GM12873 (cell line): ENCODE results near the gene CALCOCO1.

ENCODE experiments used
- CTCF ChIP-seq: IDR thresholded peaks from 2 replicates; pipeline ENCODE4 v1.5.1; 2012; ENCODE audit warnings: low read depth, mild to moderate bottlenecking, moderate library complexity, low read length, control low read depth; ENCODE audit not compliant: insufficient read depth; ENCODE audit errors: missing control alignments

CALCOCO1 gene

GRCh38 chr12:53714004-53714403 lies 13.2 kb downstream of the CALCOCO1 start:
- no peak for TF ChIP-seq CTCF

GRCh38 chr12:53713516-53713915 lies 13.7 kb downstream of the CALCOCO1 start:
- no peak for TF ChIP-seq CTCF

- TF ChIP-seq CTCF, result no peak
Measured at GRCh38 chr12:53712059-53712643, 15.1 kb downstream of the CALCOCO1 start.

- no peak for TF ChIP-seq CTCF
Measured at GRCh38 chr12:53710091-53710490, 17.2 kb downstream of the CALCOCO1 start.

GRCh38 chr12:53709671-53710070 lies 17.6 kb downstream of the CALCOCO1 start:
- no peak for TF ChIP-seq CTCF

- no peak for TF ChIP-seq CTCF
Measured at GRCh38 chr12:53706080-53706479, 21.2 kb downstream of the CALCOCO1 start.

- no peak for TF ChIP-seq CTCF
Measured at GRCh38 chr12:53703756-53704155, 23.5 kb downstream of the CALCOCO1 start.
